ENCODE data around the gene S100Z.
"Not testable (repeated sequence)": the region's sequence is repeated elsewhere in the genome, so short reads cannot be mapped to it uniquely, and the experiment has no call there.

S100Z gene

DNA sequence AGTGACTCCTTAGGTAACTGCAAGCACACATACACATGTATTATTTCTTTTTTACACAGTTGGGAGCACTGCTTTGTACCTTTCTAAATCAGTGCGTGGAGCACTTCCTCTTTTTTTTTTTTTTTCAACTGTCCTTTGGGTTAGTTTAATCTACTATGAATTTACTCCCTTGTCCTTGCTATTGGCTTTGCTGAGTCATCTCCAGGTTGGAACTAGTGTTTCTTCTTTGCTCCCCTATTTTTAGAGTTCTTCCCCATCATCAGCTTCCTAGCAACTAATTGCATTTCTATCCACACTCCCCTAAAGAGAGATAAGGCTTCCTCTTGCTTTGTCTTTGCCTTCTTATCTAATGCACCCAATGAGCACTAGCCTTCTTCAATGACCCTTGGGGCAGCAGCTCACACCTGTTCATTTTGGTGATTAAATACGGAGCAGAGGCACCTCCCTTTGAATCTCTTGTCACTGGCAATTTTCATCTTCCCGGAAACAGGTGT is 24.3 kb downstream of the S100Z start:
- no peak for DNase-seq (ENCODE audit: low read depth in 3 of 3)

DNA sequence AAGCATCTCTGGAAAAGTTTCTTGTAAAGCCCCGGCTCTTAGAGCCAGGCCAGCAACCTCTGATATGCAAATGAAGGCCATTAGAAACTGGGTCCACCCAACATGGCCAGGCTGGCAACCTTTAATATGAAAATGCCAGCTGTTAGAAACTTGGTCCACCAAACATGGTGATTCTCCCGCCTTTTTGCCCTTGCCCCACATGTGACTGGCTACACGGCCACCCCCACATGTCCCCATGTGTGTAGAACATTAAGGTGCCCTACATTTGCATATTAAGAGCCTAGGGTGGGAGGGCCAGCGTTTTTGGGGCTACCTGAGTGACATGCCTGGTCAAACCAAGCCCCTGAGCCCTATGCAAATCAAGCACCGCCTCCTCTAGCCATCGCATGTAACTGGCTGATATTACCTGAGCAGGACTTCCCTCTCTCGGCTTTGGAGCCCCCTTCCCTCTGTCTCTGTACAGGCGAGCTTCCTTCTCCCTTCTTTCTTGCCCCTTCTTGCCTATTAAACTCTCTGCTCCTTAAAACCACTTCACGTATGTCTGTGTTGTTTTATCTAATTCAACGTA is 39.0 kb downstream of the S100Z start:
- no peak for DNase-seq (ENCODE audit: low read depth in 3 of 3)

DNA sequence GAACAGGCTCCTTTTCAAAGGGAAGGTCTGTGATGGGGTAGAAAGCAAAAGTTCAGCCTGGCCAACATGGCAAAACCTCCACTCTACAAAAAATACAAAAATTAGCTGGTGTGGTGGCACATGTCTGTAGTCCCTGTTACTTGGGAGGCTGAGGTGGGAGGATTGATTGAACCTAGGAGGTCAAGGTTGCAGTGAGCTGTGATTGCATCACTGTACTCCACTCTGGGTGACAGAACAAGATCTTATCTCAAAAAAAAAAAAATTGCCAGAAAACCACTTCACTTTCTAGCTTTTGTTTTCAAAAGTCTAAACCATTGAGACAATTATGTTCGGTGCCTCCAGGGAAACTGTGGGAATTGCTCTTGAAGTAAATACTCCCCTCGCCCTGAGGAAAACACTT is 43.5 kb downstream of the S100Z start:
- no peak for DNase-seq (ENCODE audit: low read depth in 3 of 3)

DNA sequence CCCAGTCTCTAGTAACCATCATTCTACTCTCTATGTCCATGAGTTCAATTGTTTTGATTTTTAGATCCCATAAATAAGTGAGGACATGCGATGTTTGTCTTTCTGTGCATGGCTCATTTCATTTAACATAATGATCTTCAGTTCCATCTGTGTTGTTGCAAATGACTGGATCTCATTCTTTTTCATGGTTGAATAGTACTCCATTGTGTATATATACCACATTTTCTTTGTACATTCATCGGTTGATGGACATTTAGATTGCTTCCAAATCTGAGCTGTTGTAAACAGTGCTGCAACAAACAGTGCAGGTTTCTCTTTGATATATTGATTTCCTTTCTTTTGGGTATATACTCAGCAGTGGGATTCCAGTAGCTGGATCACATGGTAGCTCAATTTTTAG is 46.4 kb downstream of the S100Z start:
- DNase-seq (ENCODE audit: low read depth in 3 of 3) = no peak

DNA sequence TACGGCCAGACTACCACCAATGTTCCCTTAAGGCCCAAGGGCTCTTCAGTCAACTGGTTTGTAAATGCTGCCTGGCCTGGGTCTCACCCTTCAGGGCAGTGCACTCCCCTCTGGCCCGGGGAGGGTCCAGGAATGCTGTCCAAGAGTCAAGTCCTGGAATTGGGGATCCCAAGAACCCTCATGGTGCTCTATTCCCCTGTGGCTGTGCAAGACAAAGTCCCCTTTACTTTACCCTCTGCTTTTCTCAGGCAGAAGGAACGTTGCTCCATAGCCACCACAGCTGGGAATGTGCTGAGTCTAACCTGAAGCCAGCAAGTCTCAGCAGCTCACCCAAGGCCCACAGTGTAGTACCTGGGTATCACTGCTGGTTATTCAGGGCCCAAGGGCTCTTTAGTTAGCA is 51.7 kb downstream of the S100Z start:
- DNase-seq (ENCODE audit: low read depth in 3 of 3) = no peak

DNA sequence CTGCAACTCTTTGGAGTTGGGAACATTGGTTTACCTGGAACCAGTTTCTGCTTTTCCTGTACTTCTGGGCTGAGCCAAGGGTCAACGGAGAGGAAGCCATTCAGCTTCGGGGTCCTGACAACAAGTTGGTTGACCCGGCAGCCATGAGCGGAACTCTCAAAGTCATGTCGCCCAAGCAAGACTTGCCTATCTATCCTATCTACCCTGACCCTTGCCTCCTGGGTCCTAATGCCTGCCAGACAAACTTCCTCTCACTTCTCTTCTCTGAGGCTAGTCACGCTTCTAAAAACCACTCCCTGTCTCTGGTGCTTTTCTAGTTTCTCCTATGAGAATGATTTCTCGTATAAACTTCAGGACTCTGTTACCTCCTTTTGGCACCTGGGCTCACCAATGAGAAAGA is 58.4 kb downstream of the S100Z start:
- DNase-seq (ENCODE audit: low read depth in 3 of 3) = no peak

DNA sequence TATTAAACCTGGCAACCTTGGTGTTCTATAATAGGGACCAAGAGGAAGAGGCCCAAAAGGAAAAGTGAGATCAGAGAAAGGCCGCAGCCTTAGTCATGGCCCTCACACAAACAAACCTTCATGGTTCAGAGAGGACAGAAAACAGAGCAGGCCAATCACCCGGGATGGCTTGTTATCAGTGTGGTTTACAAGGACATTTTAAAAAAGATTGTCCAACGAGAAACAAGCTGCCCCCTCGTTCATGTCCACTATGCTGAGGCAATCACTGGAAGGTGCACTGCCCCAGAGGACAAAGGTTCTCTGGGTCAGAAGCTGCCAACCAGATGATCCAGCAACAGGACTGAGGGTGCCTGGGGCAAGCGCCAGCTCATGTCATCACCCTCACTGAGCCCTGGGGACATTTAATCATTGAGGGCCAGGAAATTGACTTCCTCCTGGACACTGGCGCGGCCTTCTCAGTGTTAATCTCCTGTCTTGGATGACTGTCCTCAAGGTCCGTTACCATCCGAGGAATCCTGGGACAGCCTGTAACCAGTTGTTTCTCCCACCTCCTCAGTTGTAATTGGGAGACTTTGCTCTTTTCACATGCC is 60.6 kb downstream of the S100Z start:
- DNase-seq (ENCODE audit: low read depth in 3 of 3) = not testable (repeated sequence)

DNA sequence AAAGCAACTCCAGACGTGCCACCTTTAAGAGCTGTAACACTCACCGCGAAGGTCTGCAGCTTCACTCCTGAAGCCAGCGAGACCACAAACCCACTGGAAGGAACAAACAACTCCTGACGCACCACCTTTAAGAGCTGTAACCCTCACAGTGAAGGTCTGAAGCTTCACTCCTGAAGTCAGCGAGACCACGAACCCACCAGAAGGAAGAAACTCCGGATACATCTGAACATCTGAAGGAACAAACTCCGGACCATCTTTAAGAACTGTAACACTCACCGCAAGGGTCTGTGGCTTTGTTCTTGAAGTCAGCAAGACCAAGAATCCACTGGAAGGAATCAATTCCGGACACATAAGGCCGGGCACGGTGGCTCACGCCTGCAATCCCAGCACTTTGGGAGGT is 64.9 kb downstream of the S100Z start:
- not testable (repeated sequence) for DNase-seq (ENCODE audit: low read depth in 3 of 3)

DNA sequence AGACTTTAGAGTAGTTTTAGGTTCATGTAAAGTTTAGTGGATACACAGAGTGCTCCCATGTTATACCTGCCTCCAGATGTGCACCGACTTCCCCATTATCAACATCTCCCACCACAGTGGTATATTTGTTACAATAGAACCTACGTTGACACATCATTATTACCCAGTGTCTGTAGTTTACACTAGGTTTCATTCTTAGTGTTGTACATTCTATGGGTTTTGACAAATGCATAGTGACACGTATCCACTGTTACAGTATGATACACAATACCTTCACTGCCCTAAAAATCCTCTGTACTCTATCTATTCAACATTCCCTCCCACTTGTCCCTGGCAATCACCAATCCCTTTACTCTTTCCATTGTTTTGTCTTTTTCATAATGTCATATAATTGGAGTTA is 68.7 kb downstream of the S100Z start:
- no peak for DNase-seq (ENCODE audit: low read depth in 3 of 3)

DNA sequence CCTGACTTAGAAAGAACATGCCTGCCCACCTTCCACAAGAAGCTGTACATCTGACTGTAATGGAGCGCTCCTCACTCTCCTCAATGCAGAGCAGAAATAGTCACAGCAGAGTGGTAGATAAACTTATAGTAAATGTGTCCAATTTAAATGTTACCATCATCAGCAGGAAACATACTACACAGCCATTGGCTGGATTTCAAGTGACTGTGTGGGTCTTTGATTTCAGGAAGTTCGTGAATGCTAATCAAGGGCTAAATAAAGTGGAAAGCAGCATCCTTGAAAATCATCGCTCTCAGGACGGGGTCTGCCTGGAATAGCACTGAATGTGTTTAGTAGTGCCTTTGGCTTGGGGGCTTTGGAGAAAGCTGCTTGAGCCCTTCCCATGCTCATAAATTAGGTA is 70.7 kb downstream of the S100Z start:
- DNase-seq (ENCODE audit: low read depth in 3 of 3) = no peak

DNA sequence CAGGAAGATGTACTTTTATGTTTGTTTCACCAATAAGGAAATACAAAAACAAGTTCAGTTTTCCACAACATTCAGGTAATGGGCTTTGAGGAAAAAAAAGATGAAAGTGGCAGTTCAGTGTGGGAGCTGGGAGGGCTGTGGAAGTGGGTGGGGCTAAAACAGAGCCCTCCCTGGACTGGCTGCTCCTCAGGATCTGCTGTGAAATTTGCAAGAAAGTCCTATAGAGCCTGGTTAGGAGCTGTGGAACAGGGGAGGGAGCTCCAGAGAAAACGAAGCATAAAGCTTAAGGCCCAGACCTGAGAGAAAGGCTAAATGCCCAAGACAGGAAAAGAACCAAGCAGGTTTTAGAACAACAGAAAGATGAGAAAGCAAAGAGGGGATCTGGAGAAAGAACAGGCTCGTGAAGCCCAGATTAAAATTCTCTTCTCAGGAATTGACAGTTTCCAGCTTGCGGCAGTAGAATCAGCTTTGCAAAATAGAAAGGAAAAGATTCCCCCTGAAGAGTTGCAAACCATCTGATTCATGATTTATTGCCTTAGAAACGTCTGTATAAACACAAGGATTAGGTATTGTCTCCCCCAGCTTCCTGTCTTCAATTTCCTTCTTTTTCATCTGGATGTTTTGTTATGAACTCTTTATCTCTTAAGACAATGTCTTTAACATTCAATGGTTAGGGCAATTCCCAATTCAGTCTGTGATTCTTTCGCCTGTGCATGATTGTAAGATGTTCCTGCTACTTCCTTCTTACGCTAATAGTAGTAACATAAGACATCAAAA is 76.7 kb downstream of the S100Z start:
- DNase-seq (ENCODE audit: low read depth in 3 of 3) = no peak

DNA sequence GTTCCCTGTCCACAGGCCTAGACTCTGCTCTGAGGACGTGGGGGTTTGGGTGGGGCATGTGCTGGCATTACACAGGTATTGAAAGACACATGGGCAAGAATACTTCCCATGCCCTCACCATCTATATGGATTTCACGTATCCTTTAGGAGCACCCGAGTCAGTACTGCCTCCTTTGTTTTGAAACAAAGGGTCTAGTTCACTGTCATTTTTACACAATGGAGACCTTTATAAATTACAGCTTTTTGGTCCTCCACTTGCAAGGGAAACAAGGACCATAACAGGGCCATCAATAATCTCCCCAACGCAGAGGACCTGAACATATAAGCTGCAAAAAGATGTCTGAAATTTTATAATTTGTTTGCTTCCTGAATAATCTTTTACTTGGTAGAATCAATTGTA is 78.1 kb downstream of the S100Z start:
- no peak for DNase-seq (ENCODE audit: low read depth in 3 of 3)

DNA sequence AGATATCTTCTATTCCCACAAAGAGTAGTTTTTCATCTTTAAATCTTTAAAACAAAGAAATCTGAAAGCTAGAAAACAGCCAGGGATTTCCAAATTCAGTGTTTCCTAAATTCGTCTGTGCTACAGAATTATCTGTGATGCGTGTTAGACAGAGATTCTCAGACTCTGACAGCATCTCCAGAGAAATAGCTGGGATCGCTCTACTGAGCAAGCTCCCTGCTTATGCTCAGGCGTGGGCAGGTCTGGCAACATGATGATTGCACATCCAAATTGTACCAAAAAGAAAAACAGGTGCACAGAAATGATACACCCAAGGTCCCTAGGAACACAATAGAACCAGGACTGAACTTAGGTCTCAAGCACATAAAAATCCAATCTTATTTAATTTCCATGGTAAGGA is 80.3 kb downstream of the S100Z start:
- no peak for DNase-seq (ENCODE audit: low read depth in 3 of 3)

DNA sequence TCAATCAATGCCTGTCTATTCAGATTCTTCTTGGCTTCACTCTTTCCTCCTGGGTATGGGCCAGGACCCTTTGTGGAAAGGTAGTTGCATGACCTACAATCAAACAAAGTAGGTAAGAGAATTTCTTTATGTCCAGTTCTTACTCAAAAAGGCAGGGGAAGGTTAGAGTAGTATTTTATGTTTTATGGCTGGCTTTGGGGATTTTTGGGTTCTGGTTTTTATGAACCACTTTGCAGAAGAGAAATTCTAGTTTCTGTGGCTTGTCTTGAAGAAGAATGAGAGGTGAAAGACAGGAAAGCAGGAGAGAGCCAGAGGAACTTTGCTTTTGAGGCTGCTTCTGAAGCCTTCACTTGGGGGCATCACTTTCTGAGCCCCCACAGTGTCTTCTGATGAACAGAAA is 88.4 kb downstream of the S100Z start:
- no peak for DNase-seq (ENCODE audit: low read depth in 3 of 3)

DNA sequence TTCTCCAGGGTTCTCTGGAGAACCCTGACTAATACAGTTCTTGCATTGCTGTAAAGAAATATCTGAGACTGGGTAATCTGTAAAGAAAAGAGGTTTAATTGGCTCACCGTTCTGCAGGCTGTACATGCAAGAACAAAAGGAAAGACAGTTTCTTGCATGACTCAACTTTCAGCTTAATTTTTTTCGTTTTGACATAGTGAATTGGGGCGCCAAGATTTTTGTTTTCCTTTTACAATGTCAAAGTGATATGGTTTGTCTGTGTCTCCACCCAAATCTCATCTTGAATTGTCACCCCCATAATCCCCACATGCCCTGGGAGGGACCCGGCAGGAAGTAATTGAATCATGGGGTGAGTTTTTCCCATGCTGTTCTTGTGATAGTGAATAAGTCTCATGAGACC is 91.2 kb downstream of the S100Z start:
- no peak for DNase-seq (ENCODE audit: low read depth in 3 of 3)

DNA sequence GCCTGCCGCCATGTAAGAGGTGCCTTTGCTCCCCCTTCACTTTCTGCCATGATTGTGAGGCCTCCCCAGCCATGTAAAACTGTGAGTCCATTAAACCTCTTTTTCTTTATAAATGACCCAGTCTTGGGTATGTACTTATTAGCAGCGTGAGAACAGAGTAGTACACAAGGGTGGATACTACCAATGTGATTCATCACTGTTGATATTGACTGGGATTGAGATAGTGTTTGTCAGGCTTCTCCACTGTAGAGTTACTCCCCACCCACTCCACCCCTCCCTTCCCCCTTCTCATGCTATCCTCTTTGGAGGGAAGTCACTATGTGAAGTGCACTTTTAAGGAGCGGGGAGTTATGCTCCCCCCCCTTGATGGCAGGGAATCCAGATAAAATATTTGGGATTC is 91.6 kb downstream of the S100Z start:
- DNase-seq (ENCODE audit: low read depth in 3 of 3) = no peak

DNA sequence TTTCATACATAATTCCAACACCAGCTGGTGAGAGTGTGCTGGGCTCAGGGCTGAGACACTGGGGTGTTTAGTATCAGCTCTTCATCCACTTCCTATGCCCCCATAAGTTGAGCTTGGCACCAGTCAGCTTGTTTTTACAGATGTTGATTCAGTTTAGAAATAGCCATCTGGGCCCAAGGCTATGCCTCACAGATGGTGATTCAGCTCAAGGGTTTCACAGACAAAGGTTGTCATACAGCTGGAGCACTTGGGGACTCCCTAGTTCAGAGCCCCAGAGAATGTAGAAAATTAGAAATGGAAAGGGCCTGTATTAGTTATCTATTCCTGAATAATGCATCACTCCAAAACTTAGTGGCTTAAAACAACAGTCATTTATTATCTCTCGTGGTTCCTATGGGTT is 92.8 kb downstream of the S100Z start:
- no peak for DNase-seq (ENCODE audit: low read depth in 3 of 3)

DNA sequence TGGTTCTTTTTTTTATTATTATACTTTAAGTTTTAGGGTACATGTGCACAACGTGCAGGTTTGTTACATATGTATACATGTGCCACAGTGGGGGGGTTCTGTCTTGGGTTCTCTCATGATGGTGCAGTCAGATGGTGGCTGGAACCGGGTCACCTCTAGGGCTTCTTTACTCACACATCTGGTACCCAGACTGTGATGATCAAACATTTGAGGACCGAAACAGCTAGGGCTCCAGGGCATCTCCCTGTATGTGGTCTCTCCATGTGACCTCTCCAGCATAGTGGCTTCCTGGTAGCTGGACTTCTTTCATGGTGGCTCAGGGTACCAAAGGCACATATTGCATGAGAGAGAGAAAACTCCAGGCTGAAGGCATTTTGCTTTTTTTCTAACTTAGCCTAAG is 93.2 kb downstream of the S100Z start:
- DNase-seq (ENCODE audit: low read depth in 3 of 3) = no peak

DNA sequence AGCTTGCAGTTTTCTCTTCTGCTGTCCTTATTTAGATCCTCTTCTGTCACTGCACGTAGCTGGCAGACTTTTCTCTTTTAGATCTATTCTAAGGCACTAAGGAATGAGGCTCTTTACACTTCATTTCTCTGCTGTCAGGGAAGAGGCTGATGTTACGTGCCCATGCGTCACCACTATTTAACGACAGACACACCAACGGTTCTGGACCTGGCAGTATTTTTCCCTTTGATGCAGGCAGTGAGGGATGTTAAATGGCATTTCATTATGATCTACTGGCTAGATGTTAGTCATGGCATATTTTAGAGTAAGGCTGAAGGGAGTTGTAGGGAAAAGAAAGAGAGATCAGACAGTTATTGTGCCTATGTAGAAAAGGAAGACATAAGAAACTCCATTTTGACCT is 94.8 kb downstream of the S100Z start:
- DNase-seq (ENCODE audit: low read depth in 3 of 3) = no peak

DNA sequence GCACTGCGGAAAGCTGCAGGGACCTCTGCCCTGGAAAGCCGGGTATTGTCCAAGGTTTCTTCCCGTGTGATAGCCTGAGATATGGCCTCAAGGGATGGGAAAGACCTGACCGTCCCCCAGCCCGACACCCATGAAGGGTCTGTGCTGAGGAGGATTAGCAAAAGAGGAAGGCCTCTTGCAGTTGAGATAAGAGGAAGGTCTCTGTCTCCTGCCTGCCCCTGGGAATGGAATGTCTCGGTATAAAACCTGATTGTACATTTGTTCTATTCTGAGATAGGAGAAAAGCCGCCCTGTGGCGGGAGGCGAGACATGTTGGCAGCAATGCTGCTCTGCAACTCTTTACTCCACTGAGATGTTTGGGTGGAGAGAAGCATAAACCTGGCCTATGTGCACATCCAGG is 95.4 kb downstream of the S100Z start:
- DNase-seq (ENCODE audit: low read depth in 3 of 3) = not testable (repeated sequence)

DNA sequence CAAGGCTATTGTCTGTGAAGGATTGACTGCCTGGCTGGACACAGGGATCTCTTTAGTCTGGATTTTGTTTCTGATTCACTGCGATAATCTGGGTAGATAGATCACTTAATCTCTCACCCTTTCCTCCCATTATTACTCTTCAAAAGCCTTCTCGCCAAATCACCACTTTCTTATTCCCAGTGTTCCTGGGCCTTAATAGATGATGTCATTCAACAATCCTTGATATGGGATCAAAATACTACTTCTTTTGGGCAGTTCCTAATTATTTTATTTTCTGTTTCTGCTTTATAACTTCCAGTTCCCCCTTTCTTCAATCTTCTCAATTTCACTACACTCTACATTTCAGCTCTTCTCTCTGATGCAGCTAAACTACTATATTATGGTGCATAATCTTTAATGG is 96.3 kb downstream of the S100Z start:
- DNase-seq (ENCODE audit: low read depth in 3 of 3) = no peak

DNA sequence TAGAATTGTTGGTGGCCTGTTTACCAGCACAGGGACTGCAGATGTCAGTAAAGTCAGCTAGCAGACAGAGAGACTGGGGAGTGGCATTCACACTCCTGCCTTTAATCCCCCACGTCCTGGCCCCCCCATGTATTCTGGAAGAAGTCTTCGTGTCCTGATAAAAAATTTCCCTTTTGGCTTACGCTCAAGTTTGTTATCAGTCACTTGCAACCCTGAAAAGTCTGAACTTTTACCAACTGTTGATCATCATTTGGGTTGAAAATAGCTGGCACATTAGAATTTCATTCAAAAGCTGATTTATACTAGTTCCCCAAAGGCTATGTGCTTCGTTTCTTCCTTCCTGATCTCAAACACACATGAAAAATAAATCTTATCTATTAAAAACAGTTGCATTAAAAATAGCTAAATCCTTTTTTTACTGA is 97.3 kb downstream of the S100Z start:
- DNase-seq (ENCODE audit: low read depth in 3 of 3) = no peak

DNA sequence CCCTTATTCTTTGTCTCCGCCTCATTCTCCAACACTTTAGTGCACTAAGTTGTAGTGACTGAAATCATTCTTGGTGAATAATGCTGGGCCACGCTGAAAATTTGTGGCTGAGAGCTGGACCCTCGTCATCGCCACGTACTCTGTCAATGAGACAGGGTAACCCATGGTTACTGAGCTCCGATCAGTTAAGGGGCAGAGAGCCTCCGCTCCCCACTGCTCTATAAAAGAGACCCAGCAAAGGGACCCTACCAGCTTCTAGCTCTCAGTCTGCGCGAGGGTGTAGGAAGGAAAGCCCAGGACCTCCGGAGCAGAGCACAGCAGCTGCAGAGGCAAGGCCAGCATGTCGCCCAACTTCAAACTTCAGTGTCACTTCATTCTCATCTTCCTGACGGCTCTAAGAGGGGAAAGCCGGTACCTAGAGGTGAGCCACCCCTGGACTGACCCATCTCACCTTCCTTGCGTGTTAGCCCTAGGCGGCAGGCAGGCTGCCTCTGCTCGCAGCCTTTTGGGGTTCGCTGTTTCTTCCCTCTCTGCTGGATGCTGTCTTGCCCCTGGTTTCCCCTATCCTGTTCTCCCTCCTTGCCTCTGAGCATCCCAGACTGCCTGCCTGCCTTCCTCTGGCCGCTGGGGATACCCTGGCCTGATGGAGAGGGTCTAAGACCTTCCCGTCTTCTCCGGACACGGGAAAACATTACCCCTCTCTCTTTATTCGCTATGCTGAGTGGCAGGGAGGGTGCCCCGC is 103.2 kb downstream of the S100Z start, which contains the start of gene CRHBP:
TSS of gene CRHBP (plus strand) at position 251 of the 742 bp plus-strand sequence. CDS start at position 341, 90 bp downstream.
- DNase-seq (ENCODE audit: low read depth in 3 of 3) = no peak

Measured in stimulated activated CD4-positive, alpha-beta T cell treated with anti-CD3 and anti-CD28 coated beads, TNF-alpha, amount 100 ng/mL, for 48 hours (primary cell).